OCI-LY7 (cell line): ENCODE measurements around the gene INAVA. TPM values are rescaled to one million over a fixed set of nuclear protein-coding genes. Genes with fewer than 3 reads are reported as not detected.

Experiments used
- BruUV-seq: library from RNA; stranded (reverse); fragments of 400-500 nt; replicated peaks from 2 replicates; lab custom pipeline; 2021; lab: Mats Ljungman, UMichigan
- CTCF ChIA-PET: fragments of 300-600 bp; sonication (Branson Sonifier 250); formaldehyde crosslinking; loops from one replicate; lab custom pipeline; 2022; ENCODE audit warnings: antibody characterized with exemption; ENCODE audit not compliant: unreplicated experiment; lab: Charles Lee
- POLR2A ChIA-PET: fragments of 300-600 bp; sonication (Branson Sonifier 250); formaldehyde crosslinking; loops from one replicate; lab custom pipeline; 2022; ENCODE audit warnings: antibody characterized with exemption; lab: Charles Lee
- DNase-seq: peaks from one replicate; pipeline ENCODE4 v3.0.0-alpha.2; 2015; ENCODE audit warnings: low spot score
- H2AFZ ChIP-seq: fragments of 200-600 bp; sonication (generic), shearing (Covaris generic); 2 replicates; pipeline ENCODE4 v1.6.1; 2014; ENCODE audit warnings: mild to moderate bottlenecking, antibody characterized with exemption, low read length, moderate library complexity
- H3K27ac ChIP-seq: fragments of 200-600 bp; sonication (generic); 2 replicates; pipeline ENCODE4 v1.5.1; 2014; ENCODE audit warnings: mixed run types, low read depth, mild to moderate bottlenecking, moderate library complexity, low read length, inconsistent platforms; ENCODE audit not compliant: poor library complexity, severe bottlenecking
- H3K36me3 ChIP-seq: fragments of 200-600 bp; sonication (generic); 2 replicates; pipeline ENCODE4 v1.6.1; 2014; ENCODE audit warnings: mild to moderate bottlenecking, antibody characterized with exemption, low read length, moderate library complexity, mixed read lengths; ENCODE audit not compliant: insufficient read depth
- H3K4me1 ChIP-seq: fragments of 200-600 bp; sonication (generic); 2 replicates; pipeline ENCODE4 v1.5.1; 2014; ENCODE audit warnings: mild to moderate bottlenecking, low read length; ENCODE audit not compliant: insufficient read depth, poor library complexity, severe bottlenecking
- H3K4me2 ChIP-seq: fragments of 200-600 bp; sonication (generic); 2 replicates; pipeline ENCODE4 v1.6.1; 2014; ENCODE audit warnings: mild to moderate bottlenecking, low read length
- H3K4me3 ChIP-seq: fragments of 200-600 bp; sonication (generic); 2 replicates; pipeline ENCODE4 v1.5.1; 2014; ENCODE audit warnings: mild to moderate bottlenecking, low read depth, low read length; ENCODE audit not compliant: poor library complexity, severe bottlenecking
- H3K79me2 ChIP-seq: fragments of 200-600 bp; sonication (generic); 2 replicates; pipeline ENCODE4 v1.6.1; 2016; ENCODE audit warnings: low read depth, mild to moderate bottlenecking, low read length, moderate library complexity, mixed read lengths; ENCODE audit not compliant: insufficient read depth
- H3K9me2 ChIP-seq: fragments of 200-600 bp; sonication (generic); 2 replicates; pipeline ENCODE4 v1.6.1; 2016; ENCODE audit warnings: mild to moderate bottlenecking, low read length, mixed read lengths; ENCODE audit not compliant: insufficient read depth
- H3K9me3 ChIP-seq: fragments of 200-600 bp; sonication (generic); 2 replicates; pipeline ENCODE4 v1.6.1; 2014; ENCODE audit warnings: mild to moderate bottlenecking, mixed run types, low read length, mixed read lengths
- H4K20me1 ChIP-seq: fragments of 200-600 bp; sonication (generic); 2 replicates; pipeline ENCODE4 v1.6.1; 2014; ENCODE audit warnings: mild to moderate bottlenecking, antibody characterized with exemption, low read length, moderate library complexity, mixed read lengths; ENCODE audit not compliant: insufficient read depth
- CTCF ChIP-seq: fragments of 200-600 bp; sonication (generic); conservative IDR thresholded peaks from 2 replicates; pipeline ENCODE4 v1.5.1; 2014; ENCODE audit warnings: mild to moderate bottlenecking, antibody characterized with exemption, low read length, moderate library complexity, mixed read lengths
- EZH2phosphoT487 ChIP-seq: fragments of 200-600 bp; sonication (generic); IDR thresholded peaks from 2 replicates; pipeline ENCODE4 v1.6.1; 2018; ENCODE audit warnings: low read depth, borderline replicate concordance, mild to moderate bottlenecking, mixed run types, antibody characterized with exemption, low read length, moderate library complexity, mixed read lengths
- intact Hi-C: fragments of 100-400 bp; cut with micrococcal nuclease; formaldehyde crosslinking; loops from one replicate; pipeline ENCODE4 v1.10.0; 2022; ENCODE audit not compliant: unreplicated experiment
- total RNA-seq, 2 experiments: library from RNA; depleted of rRNA in 1 of 2; stranded (reverse); fragments of >200 nt in 1 of 2; shearing (Covaris generic) in 1 of 2; gene quantifications; 2 replicates each; pipeline ENCODE4 v1.2.3, GENCODE V29; 2014 to 2022

INAVA gene
- total RNA-seq, 2 experiments from 2014 or later, result not detected

- Histone ChIP-seq H4K20me1 (no peaks in the 10 kb centered on the region), H3K4me3 (no peak overlapping the region), H3K4me2 (no peak overlapping the region), H3K9me2 (no peaks in the 10 kb centered on the region), H3K4me1 (no peaks in the 10 kb centered on the region), H2AFZ (no peak overlapping the region), H3K79me2 (no peaks in the 10 kb centered on the region), H3K9me3 (no peaks in the 10 kb centered on the region), H3K27ac (no peak overlapping the region), H3K36me3 (no peaks in the 10 kb centered on the region)
- ChIA-PET CTCF (interaction anchor here (0.7 to 1.0 kb wide), 2 partner anchors 10 to 26 kb away, joined by 3 to 4 read pairs; no protein-coding TSS in a partner anchor), POLR2A (interaction anchor here (0.6 to 4.1 kb wide), 3 partner anchors 11 to 23 kb away, joined by 3 to 16 read pairs (median 8); no protein-coding TSS in a partner anchor)
- TF ChIP-seq CTCF (no peak), EZH2phosphoT487 (no peak)
- intact Hi-C loops, result no loop called here
- BruUV-seq, result no TSS peak
- DNase-seq, result no peak
These were observed 16.7 kb upstream of the INAVA start for GRCh38 chr1:200877839-200878551.

- intact Hi-C loops, result no loop called here
- H3K9me2 ChIP-seq, result no peaks in the 10 kb centered on the region
- no peak for TF ChIP-seq CTCF
- no peak for TF ChIP-seq EZH2phosphoT487
- H3K36me3 ChIP-seq, result no peaks in the 10 kb centered on the region
- no peaks in the 10 kb centered on the region for H4K20me1 ChIP-seq
- ChIA-PET POLR2A (interaction anchor here (0.6 to 1.0 kb wide), 2 partner anchors 8 to 535 kb away, joined by 3 to 5 read pairs; no protein-coding TSS in a partner anchor), CTCF (no interaction called here)
- no peak overlapping the region for H3K4me3 ChIP-seq
- no peaks in the 10 kb centered on the region for H3K79me2 ChIP-seq
- no peak overlapping the region for H2AFZ ChIP-seq
- no peak overlapping the region for H3K4me2 ChIP-seq
- DNase-seq, result no peak
- no peaks in the 10 kb centered on the region for H3K4me1 ChIP-seq
- no peak overlapping the region for H3K27ac ChIP-seq
- no peaks in the 10 kb centered on the region for H3K9me3 ChIP-seq
- no TSS peak for BruUV-seq
These were observed 14.5 kb upstream of the INAVA start for GRCh38 chr1:200880212-200880611.

- Histone ChIP-seq H2AFZ (no peak overlapping the region), H3K9me3 (no peaks in the 10 kb centered on the region), H3K27ac (no peak overlapping the region), H3K36me3 (no peaks in the 10 kb centered on the region), H3K4me3 (no peak overlapping the region), H3K4me2 (no peak overlapping the region), H3K79me2 (no peaks in the 10 kb centered on the region), H3K4me1 (peaks cover 1% of the 10 kb centered on the region), H3K9me2 (no peaks in the 10 kb centered on the region), H4K20me1 (no peaks in the 10 kb centered on the region)
- intact Hi-C loops, result no loop called here
- no TSS peak for BruUV-seq
- DNase-seq, result no peak
- CTCF ChIA-PET, result no interaction called here
- TF ChIP-seq CTCF (no peak), EZH2phosphoT487 (no peak)
- POLR2A ChIA-PET, result no interaction called here
These were observed 11.6 kb upstream of the INAVA start for GRCh38 chr1:200883118-200883517.
